HG03175 (cell line): ENCODE results near the gene MED27.

Source experiments
- ATAC-seq: cut with Tn5 transposase; IDR thresholded peaks from one replicate; pipeline ENCODE4 v1.9.1; 2021; ENCODE audit warnings: mild to moderate bottlenecking, moderate library complexity; ENCODE audit not compliant: unreplicated experiment

MED27 gene

GRCh38 chr9:132001567-132001966 lies 78.1 kb downstream of the MED27 start:
- no peak for ATAC-seq

- ATAC-seq, result no peak
Observed at GRCh38 chr9:132000659-132001058, 79.0 kb downstream of the MED27 start.

DNA sequence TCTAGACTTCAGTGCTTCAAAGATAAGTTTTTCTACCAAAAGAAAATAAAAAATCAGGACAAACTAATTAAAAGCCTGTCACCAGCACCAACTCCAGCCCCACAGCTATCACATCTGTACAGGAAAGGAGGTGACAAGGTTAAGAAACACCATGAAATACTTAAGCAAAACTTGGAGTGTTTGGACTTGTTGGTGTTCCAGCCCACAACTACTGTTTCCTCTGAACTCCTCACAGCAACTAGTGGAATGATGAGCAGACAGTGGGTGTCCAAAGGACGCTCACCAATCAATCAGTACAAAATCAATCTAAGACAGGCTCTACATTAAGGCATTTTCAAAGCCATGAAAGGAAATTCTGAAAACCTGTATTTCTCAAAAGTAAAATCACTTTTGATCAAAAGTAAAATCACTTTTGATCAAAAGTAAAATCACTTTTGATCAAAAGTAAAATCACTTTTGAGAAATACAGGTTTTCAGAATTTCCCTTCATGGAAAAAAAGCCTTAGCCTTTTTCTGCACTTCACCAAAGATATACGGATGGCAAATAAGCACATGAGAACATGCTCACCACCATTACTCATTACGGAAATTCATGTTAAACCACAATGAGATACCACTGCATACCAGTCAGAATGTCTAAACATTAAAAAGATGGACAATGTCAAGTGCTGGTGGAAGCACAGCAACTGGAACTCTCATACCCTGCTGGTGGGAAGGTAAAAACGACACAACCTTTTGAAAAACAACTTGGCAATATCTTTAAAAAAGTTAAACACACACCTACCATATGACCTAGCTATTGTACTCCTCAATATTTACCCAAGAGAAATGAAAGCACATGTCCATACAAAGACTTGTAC lies 79.7 kb downstream of the MED27 start:
- ATAC-seq, result no peak

GRCh38 chr9:131997779-131998178 lies 81.9 kb downstream of the MED27 start:
- ATAC-seq, result no peak

DNA sequence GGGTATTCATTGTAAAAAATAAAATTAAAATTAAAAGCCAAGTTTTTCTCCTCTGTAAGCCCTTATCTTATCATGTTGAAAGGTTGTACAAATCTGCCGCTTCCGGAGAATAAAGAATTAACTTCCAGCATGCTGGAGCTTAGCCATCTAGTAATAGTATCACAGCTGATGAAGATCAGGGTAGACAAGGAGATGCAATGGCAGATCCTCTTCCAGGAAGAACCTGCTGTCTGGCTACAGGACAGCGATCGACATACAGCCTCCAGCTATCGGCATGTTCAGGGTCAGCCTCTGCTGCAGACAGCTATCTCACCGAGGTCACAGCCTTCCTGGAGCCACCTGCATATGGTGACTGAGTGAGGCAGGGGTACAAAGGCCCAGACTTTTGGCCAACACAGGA lies 82.6 kb downstream of the MED27 start:
- ATAC-seq, result no peak

GRCh38 chr9:131995382-131995781 lies 84.3 kb downstream of the MED27 start:
- no peak for ATAC-seq

DNA sequence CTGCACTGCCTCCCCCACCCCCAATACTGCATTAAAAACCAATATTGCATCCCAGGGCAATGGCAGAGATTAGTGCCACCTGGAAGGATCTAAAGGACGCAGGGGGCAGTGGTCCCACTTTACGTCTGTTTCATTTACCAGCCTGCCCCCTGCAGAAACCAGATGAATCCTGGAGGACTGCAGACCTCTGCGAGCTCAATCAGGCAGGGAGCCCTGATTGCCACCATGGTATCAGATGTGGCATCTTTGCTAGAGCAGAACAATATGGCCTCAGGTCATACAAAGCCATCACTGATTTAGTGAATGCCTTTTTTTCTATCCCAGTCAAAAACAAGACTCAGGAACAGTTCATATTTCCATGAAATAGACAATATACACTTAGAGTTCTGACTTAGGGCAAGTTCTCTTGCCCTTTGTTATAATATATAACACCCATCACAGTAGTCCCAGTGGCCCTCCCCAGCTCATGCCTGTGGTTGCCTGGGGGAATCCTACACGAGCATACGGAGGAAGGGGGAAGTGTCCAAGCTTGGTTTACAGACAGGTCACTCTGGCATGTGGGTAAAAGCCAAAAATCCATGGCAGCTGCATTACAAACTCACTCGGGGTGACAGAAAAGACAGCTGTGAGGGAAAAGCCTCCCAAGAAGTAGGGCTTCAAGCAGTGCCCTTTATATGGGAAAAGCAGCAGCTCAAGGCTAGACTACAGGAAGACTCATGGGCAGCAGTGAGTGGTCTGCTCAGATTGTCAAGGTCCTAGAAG lies 85.1 kb downstream of the MED27 start:
- no peak for ATAC-seq

- ATAC-seq, result no peak
Observed at GRCh38 chr9:131992906-131993657, 86.6 kb downstream of the MED27 start.

DNA sequence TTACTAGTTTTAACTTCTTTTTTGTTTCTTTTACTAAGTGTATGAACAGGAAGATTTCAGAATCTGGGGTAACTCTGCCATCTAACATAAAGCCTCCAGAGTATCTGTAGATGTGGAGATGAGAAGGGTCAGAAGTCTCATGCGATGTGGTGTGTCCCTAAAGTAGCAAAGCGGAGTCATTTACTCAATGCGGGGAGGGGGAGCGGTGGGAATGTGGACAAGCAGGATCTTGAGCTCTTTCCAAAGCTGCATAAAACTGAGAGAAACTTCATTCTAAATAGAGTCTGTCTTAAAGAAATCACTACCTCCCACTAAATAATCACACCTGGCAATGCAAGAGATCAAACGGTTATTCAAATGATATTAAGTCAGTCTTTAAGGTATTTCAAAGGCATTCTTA lies 92.4 kb downstream of the MED27 start:
- ATAC-seq, result no peak

GRCh38 chr9:131986576-131986975 lies 93.1 kb downstream of the MED27 start:
- no peak for ATAC-seq

DNA sequence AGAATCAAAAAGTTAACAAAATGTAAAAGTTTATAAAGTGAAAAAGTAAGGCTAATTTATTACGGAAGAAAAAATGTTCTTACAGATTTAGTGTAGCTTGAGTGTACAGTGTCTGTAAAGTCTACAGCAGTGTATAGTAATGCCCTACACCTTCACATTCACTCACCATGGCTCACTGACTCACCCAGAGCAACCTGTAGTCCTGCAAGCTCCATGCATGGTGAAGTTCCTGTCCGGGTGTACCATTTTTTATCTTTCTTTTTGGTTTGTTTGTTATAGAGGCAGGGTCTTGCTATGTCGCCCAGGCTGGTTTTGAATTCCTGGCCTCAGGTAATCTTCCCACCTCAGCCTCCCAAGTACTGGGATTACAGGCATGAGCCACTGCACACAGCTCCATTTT lies 93.6 kb downstream of the MED27 start:
- ATAC-seq, result no peak

DNA sequence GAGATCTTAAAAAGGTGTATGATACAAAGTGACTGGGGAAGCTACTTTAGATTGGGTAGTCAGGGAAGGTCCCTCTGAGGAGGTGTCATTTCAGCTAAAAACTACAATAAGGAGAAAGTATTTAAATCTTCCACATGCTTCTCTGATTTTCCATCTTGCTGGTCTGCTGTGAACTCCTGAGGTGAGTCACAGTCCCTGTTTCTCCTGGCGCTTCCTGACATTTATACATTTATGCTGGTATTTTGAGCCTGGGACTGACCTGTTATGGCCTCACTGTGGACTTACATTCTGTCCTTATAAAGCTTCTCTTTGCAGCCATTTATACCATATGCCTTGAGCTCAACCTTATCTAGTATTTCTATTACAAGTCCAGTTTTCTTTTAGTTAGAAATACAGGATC lies 95.1 kb downstream of the MED27 start:
- ATAC-seq, result no peak

DNA sequence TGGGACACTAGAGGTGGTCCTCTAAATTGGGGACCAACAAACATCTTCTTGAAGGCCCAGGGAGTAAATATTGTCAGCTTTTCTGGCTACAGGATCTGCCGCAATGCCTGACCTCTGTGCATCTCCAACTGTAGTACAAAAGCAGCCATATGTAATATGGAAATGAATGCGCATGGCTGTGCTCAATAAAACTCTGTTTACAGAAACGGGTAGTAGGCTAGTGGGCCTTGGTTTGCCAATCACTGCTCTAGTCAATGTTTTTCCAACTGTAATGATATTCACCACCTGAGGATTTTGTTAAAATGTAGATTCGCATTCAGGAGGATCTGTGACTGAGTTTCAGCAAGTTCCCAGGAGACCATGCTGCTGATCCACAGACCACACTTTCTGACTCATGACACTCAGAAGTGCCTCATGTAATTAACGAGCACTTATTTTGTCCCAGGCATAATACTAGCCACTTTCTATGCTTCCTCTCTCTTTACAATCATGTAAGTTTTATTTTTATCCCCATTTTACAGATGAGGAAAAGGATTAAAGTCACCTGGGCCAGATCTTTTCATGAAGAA lies 96.9 kb downstream of the MED27 start:
- no peak for ATAC-seq

GRCh38 chr9:131982102-131982501 lies 97.6 kb downstream of the MED27 start:
- ATAC-seq, result no peak

DNA sequence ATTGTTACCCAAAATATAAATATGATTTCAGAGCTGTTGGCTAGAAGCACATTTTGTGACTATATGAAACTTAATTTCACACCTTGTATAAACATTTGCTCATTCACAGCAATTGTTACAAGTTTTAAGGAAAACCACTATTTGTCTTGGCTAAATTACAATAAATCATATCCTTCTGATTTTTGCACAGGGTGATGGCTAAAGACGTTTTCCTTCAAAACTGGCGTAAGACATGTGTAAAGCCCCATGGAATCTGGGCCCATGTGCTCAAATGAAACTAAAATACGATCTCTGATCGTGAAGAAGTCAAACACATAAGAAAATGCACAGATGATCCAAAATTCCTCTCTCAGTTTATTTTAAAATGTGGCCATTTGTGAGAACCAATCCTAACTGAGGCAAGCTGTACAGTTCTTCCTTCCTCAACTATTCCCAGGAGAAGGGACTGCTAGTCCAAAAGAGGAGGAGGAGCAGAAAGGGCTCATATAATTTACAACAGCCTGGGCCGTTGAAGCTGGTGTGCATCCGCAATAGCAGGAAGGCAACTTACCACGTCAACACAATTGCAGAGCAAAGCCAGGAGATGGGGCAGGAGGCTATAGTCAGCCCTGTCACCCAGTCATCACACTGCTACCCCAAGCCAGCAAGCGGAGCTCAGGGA lies 98.4 kb downstream of the MED27 start:
- no peak for ATAC-seq

GRCh38 chr9:131980267-131981016 lies 99.2 kb downstream of the MED27 start:
- ATAC-seq, result no peak

GRCh38 chr9:131977109-131977838 lies 102.4 kb downstream of the MED27 start:
- ATAC-seq, result no peak

- ATAC-seq, result no peak
Observed at GRCh38 chr9:131976157-131977108, 103.2 kb downstream of the MED27 start.
